GM23248 (cell line): ENCODE results near the gene CDH8.

Experiments used
- EZH2 ChIP-seq: fragments of 200-600 bp; sonication (generic); IDR thresholded peaks from 2 replicates; pipeline ENCODE4 v1.6.1; 2018; ENCODE audit warnings: antibody characterized with exemption, mild to moderate bottlenecking; ENCODE audit not compliant: insufficient read depth, poor library complexity, severe bottlenecking
- EZH2phosphoT487 ChIP-seq: fragments of 200-600 bp; sonication (generic); IDR thresholded peaks from 2 replicates; pipeline ENCODE4 v1.6.1; 2018; ENCODE audit warnings: antibody characterized with exemption, moderate library complexity, mild to moderate bottlenecking, low read depth; ENCODE audit not compliant: insufficient read depth

DNA sequence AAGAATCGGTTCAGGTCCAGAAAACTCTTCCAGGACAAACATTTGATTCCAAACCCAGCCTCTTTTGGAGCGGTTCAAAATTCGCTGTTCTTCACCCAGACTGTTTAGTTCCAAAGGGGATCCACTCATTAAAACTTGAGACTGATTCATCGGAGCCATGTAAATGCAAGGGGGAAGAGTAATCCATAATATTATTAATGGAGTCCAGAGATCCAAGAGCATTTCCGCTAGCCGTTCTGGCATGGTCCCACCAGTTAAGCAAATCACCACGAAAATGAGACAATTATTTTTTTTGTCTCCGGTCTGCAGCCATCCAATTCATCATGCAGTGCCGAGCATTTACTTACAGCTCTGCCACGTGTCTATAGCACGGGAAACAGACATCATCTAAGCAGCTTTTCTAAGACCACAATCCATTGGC lies 15.1 kb downstream of the CDH8 start:
- no peak for TF ChIP-seq EZH2phosphoT487
- no peak for TF ChIP-seq EZH2
